Activated naive CD8-positive, alpha-beta T cell treated with anti-CD3 and anti-CD28 coated beads for 36 hours (primary cell): ENCODE data around the gene ASIC3. TPM values are rescaled to one million over a fixed set of nuclear protein-coding genes. Genes with fewer than 3 reads are reported as not detected.

Experiments used
- DNase-seq: peaks from one replicate; pipeline ENCODE4 v3.0.0; 2021
- H3K27ac Mint-ChIP-seq: one replicate; pipeline ENCODE4 v1.8.0; 2022; ENCODE audit warnings: mild to moderate bottlenecking, moderate library complexity, mixed read lengths
- H3K27me3 Mint-ChIP-seq: one replicate; pipeline ENCODE4 v1.8.0; 2022; ENCODE audit warnings: mild to moderate bottlenecking, mixed read lengths
- H3K36me3 Mint-ChIP-seq: one replicate; pipeline ENCODE4 v1.8.0; 2021; ENCODE audit warnings: mild to moderate bottlenecking, mixed read lengths
- H3K4me1 Mint-ChIP-seq: one replicate; pipeline ENCODE4 v1.8.0; 2021; ENCODE audit warnings: mixed read lengths
- H3K4me3 Mint-ChIP-seq: one replicate; pipeline ENCODE4 v1.8.0; 2022; ENCODE audit warnings: mild to moderate bottlenecking, moderate library complexity, mixed read lengths
- H3K9me3 Mint-ChIP-seq: one replicate; pipeline ENCODE4 v1.8.0; 2022; ENCODE audit warnings: mixed read lengths
- total RNA-seq, 2 experiments: library from RNA; stranded (reverse); gene quantifications; one replicate each; pipeline ENCODE4 v1.2.3, GENCODE V29; 2021

ASIC3 gene
- total RNA-seq, 2 experiments from 2014 or later, result 2.7 to 3.2 TPM

DNA sequence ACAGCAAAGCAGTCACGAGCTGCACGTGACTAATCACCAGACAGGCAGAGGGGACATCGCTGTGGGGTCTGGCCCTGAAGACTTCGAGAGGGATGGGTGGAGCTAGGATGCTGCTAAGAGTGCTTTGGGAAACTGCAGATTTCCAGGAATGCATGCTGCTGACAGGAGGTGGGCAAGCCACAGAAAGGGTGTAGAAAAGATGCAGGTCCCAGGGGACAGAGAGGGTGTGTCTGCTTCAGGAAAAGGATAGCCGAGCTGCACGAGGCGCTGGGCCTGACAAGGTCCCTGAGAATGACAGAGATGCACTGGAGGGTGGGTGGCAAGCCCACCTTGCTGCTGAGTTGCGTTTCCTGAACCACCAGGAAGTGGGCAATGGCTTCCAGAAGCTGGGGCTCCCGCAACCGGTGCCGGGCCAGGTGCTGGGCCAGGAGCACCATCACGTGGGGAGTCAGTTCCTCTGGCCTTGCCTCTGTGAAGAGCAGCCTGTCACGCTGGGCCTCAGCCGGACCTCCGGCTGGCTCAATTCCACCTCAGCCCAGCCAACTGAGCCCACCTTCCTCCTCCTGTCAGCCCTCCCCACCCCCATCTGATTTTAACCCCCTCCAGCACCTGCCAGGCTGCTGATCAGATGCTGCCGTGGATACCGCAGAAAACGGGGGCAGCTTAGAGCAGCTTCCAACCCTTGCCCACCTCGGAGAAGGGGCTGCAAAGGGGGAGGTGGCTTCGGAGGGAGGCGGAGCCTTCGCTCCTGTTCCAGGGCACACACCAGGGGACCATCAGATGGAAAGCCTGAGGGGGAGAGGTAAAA, 30.1 kb downstream of the ASIC3 start:
- Mint-ChIP-seq H3K36me3 (peaks cover 15% of the 10 kb centered on the region), H3K4me3 (peak overlapping the region; percentile 87)

DNA sequence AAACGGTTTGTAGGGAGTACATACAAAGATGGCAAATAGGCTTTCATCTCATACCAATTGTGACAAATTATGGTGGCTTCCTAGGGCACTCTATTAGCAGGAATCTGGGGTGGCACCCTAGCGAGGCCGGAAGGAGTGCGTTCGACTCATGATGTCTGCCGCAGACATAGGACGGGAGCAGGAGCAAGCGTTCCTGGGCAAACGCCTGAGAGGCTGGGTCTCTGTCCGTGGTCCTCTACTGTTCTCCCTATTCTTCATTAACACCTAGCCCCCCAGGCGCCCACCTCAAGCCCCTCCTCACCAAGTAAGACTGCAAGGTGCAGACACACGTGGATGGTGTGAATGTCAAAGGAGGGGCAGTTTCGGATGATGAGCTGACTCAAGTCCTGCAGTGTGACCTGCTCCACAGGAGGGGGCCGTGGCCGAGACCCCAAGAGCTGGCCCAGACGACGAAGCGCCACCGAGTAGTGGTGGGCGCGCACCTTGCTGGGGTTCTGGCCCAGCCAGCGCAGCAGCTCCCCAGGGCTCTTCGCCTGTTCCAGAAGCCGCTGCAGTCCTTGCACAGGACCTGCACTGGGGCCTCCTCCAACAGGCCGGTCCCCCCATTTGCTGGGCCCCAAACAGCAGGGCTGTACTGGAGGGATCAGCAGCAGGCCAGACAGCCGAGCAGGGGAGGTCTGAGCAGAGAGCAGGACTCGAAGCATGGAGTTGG, 31.0 kb downstream of the ASIC3 start:
- H3K4me1 Mint-ChIP-seq, result peaks cover 22% of the 10 kb centered on the region
- no peaks in the 10 kb centered on the region for H3K9me3 Mint-ChIP-seq
- peak overlapping the region; percentile 68 for H3K27ac Mint-ChIP-seq
- DNase-seq, result no peak
- H3K27me3 Mint-ChIP-seq, result peaks cover under 1% of the 10 kb centered on the region
- peaks cover 15% of the 10 kb centered on the region for H3K36me3 Mint-ChIP-seq
- H3K4me3 Mint-ChIP-seq, result peak overlapping the region; percentile 87

More for the DNA sequence above, 30.1 kb downstream of the ASIC3 start:
- Mint-ChIP-seq H3K4me1 (peaks cover 20% of the 10 kb centered on the region), H3K27me3 (no peaks in the 10 kb centered on the region), H3K9me3 (no peaks in the 10 kb centered on the region), H3K27ac (peak overlapping the region; percentile 44)
- DNase-seq, result no peak

DNA sequence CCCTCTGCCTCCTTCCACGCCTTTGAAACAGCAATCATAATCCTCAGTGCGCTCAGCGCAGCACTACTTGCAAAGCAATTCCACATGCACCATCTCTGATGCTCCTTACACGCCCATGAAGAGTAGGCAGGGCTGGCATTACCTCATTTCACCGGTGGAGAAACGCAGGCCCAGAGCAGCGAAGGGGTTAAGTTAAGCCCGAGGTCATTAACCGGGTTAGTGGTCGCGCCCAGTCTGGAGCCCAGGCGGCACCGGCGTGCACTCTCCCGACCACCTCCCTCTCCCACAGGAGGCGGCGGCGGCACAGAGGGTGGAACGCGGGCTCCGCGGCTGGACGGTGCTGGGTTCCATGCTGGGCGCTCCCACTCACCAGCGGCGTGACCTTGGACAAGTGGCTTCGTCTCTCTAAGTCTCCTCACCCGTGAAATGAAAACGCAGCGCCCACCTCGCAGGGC, 31.8 kb downstream of the ASIC3 start:
- DNase-seq, result no peak
- H3K9me3 Mint-ChIP-seq, result no peaks in the 10 kb centered on the region
- peaks cover 7% of the 10 kb centered on the region for H3K27me3 Mint-ChIP-seq
- H3K36me3 Mint-ChIP-seq, result peaks cover 15% of the 10 kb centered on the region
- H3K27ac Mint-ChIP-seq, result peak overlapping the region; percentile 68
- H3K4me3 Mint-ChIP-seq, result peak overlapping the region; percentile 87
- peaks cover 26% of the 10 kb centered on the region for H3K4me1 Mint-ChIP-seq

DNA sequence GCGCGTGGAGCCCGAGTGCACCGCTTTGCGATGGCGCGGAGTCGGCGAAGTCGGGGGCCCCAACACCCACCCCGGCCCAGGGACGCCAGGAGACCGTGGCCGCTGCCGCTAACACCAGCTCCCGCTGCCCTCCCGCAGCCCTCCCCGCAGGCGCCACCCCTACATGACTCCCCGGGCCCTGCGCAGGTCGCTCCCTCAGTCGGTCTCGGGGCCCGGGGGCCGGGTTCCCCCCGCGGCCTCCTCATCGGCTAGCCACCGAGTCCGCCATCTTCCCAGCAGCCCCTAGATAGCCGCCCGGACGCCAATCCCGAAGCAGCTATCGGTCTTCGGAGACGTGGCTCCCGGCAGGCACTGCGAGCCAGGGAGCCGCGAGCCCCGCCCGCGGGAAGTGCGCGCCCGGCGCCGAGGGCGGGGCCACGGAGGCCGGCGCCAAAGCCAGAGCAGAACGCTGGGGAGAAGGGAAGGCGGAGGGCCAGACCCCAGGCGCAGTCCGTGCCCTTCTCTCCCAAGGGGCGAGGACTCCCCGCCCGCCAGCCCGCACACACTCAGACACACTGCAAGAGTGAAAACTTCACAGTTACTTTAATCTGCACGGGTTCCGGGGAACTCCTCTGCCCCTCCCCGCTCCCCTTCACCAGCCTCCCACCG, 32.3 kb downstream of the ASIC3 start, which contains the start of gene FASTK:
FASTK (minus strand) TSS at position 288 of the 648 bp plus-strand sequence; CDS start at position 245, 43 bp downstream.
- Mint-ChIP-seq H3K4me3 (peak within 1 kb of the TSS; percentile 99), H3K36me3 (peaks cover 15% of the 10 kb centered on the region), H3K9me3 (no peaks in the 10 kb centered on the region), H3K4me1 (peaks cover 31% of the 10 kb centered on the region), H3K27me3 (peaks cover 13% of the 10 kb centered on the region), H3K27ac (peak within 1 kb of the TSS; percentile 68)
- DNase-seq, result peak; percentile 94

DNA sequence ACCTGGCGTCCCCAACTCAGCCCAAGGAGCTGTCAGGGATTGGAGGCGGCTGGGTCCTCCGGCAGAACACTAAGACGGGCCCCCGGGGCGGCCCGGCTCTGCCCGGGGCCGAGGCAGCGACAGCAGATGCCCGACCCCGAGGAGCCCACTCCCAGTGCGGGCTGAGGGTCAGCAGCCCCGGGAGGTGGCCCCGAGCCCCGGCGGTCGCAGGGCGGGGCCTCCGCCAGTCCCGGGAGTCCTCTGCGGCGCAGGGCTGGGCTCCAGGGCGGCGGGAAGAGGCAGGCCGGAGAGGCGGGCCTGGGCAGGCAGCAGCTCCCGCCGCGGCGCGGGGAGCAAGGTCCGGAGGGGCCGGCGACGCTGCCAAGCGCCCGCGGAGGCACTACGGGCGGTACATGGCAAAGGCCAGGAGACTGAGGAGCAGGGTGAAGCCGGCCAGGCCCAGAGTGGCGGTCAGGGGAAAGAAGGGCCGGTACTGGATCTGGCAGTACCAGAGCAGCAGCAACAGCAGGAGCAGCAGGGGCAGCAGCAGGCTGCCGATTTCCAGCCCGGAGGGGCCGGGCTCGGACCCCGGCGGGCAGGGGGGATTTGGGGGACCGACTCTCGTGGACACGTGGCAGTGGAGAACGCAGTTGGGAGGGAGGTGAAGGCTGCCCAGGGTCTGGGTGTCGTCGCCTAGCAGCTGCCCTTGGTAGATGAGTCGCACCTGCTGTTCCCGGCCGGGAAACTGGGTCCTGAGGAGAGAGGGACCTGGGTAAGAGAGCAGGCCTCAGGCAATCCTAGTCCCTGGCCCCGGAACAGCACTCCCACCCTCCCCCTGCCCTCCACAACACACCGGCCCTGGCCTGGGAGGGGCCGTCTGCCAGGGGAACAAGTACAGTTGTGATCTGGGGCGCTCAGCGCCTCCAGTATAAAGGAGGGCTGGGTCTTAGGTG, 33.1 kb downstream of the ASIC3 start:
- Mint-ChIP-seq H3K27me3 (peaks cover 17% of the 10 kb centered on the region), H3K9me3 (no peaks in the 10 kb centered on the region), H3K4me1 (peaks cover 34% of the 10 kb centered on the region), H3K36me3 (peaks cover 10% of the 10 kb centered on the region), H3K27ac (peak overlapping the region; percentile 63), H3K4me3 (peak overlapping the region; percentile 99)
- no peak for DNase-seq

- H3K27ac Mint-ChIP-seq, result peak overlapping the region; percentile 91
- H3K36me3 Mint-ChIP-seq, result peaks cover 10% of the 10 kb centered on the region
- peak overlapping the region; percentile 99 for H3K4me3 Mint-ChIP-seq
- H3K4me1 Mint-ChIP-seq, result peaks cover 34% of the 10 kb centered on the region
- no peak for DNase-seq
- peaks cover 17% of the 10 kb centered on the region for H3K27me3 Mint-ChIP-seq
- H3K9me3 Mint-ChIP-seq, result no peaks in the 10 kb centered on the region
Measured at GRCh38 chr7:151082141-151083070, 34.1 kb downstream of the ASIC3 start.

- Mint-ChIP-seq H3K4me3 (peak within 1 kb of the TSS; percentile 99), H3K36me3 (peaks cover 8% of the 10 kb centered on the region), H3K27ac (peak within 1 kb of the TSS; percentile 91), H3K4me1 (peaks cover 35% of the 10 kb centered on the region), H3K9me3 (no peaks in the 10 kb centered on the region), H3K27me3 (peaks cover 17% of the 10 kb centered on the region)
- DNase-seq, result peak; percentile 87
Measured at GRCh38 chr7:151083071-151083823, 34.9 kb downstream of the ASIC3 start, which contains the start of gene TMUB1. Gene TMUB1, minus strand, starts transcription at chr7:151083493. Its CDS starts 930 bp downstream, at chr7:151082563.

DNA sequence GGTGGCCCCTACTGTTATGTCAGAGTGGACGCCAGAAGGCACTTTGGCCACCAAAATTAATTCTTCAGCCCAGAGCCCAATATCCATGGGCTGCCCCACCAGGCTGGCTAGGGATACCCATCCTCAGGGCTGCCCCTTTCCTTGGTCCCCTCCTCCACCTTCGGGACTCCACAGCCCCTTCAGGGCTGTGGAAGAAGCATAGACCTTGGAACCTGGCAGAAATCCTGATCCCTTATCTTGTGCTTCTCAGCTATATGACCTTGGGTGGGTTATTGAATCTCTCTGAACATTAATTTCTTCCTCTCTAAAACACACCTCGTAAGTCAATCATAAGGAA, 35.5 kb downstream of the ASIC3 start:
- Mint-ChIP-seq H3K4me1 (peaks cover 37% of the 10 kb centered on the region), H3K9me3 (no peaks in the 10 kb centered on the region), H3K4me3 (peak overlapping the region; percentile 99)

GRCh38 chr7:151085329-151085690, 37.0 kb downstream of the ASIC3 start:
- peak overlapping the region; percentile 81 for H3K4me3 Mint-ChIP-seq
- DNase-seq, result no peak
- H3K36me3 Mint-ChIP-seq, result no peaks in the 10 kb centered on the region
- H3K27me3 Mint-ChIP-seq, result peaks cover 24% of the 10 kb centered on the region
- H3K27ac Mint-ChIP-seq, result peak overlapping the region; percentile 49
- no peaks in the 10 kb centered on the region for H3K9me3 Mint-ChIP-seq
- H3K4me1 Mint-ChIP-seq, result peaks cover 34% of the 10 kb centered on the region

More for the DNA sequence above, 35.5 kb downstream of the ASIC3 start:
- H3K27ac Mint-ChIP-seq, result peak overlapping the region; percentile 25
- peaks cover 8% of the 10 kb centered on the region for H3K36me3 Mint-ChIP-seq
- DNase-seq, result no peak
- peaks cover 17% of the 10 kb centered on the region for H3K27me3 Mint-ChIP-seq

- Mint-ChIP-seq H3K27me3 (peaks cover 24% of the 10 kb centered on the region), H3K4me1 (peaks cover 34% of the 10 kb centered on the region), H3K4me3 (peak within 1 kb of the TSS; percentile 84), H3K36me3 (no peaks in the 10 kb centered on the region), H3K27ac (peak within 1 kb of the TSS; percentile 82), H3K9me3 (no peaks in the 10 kb centered on the region)
- peak; percentile 57 for DNase-seq
Measured at GRCh38 chr7:151085691-151086620, 37.6 kb downstream of the ASIC3 start, which contains the start of gene AGAP3. Gene AGAP3, plus strand, starts transcription at chr7:151086475. Its CDS starts 267 bp downstream, at chr7:151086742.

DNA sequence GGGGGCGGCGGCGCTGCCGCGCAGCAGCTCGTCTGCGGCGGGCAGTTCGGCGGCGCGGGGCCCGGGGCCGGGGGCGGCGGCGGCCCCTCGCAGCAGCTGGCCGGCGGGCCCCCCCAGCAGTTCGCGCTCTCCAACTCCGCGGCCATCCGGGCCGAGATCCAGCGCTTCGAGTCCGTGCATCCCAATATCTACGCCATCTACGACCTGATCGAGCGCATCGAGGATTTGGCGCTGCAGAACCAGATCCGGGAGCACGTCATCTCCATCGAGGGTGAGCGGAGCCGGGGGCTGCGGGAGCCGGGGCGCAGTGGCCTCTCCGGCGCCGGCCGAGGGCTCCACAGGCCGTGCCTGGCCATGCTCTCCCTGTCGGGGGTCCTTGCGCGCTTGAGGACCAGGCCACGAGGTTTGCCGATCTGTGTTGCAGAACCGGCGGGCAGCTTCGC, 38.5 kb downstream of the ASIC3 start:
- Mint-ChIP-seq H3K4me1 (peaks cover 32% of the 10 kb centered on the region), H3K27me3 (peaks cover 24% of the 10 kb centered on the region), H3K27ac (peak overlapping the region; percentile 82), H3K36me3 (no peaks in the 10 kb centered on the region), H3K4me3 (peak overlapping the region; percentile 84), H3K9me3 (no peaks in the 10 kb centered on the region)
- DNase-seq, result peak; percentile 43
